ENCODE measurements around the gene EFNA5.

- no peak for TF ChIP-seq CTCF (optimal IDR thresholded peaks at IDR 0.05 in 1 of 3, IDR thresholded peaks at IDR 0.05 in 1 of 3, conservative IDR thresholded peaks at IDR 0.05 in 1 of 3; ENCODE audit: extremely low read depth in 1 of 3, insufficient read depth in 2 of 3, low read length in 3 of 3)
- no peak for TF ChIP-seq EZH2 (IDR thresholded peaks at IDR 0.05; ENCODE audit: low read length)
Measured at GRCh38 chr5:107514305-107514704, 156.4 kb downstream of the EFNA5 start.

Measured in keratinocyte (primary cell).